ENCODE measurements around the gene ICAM5.

The ICAM5 gene

DNA sequence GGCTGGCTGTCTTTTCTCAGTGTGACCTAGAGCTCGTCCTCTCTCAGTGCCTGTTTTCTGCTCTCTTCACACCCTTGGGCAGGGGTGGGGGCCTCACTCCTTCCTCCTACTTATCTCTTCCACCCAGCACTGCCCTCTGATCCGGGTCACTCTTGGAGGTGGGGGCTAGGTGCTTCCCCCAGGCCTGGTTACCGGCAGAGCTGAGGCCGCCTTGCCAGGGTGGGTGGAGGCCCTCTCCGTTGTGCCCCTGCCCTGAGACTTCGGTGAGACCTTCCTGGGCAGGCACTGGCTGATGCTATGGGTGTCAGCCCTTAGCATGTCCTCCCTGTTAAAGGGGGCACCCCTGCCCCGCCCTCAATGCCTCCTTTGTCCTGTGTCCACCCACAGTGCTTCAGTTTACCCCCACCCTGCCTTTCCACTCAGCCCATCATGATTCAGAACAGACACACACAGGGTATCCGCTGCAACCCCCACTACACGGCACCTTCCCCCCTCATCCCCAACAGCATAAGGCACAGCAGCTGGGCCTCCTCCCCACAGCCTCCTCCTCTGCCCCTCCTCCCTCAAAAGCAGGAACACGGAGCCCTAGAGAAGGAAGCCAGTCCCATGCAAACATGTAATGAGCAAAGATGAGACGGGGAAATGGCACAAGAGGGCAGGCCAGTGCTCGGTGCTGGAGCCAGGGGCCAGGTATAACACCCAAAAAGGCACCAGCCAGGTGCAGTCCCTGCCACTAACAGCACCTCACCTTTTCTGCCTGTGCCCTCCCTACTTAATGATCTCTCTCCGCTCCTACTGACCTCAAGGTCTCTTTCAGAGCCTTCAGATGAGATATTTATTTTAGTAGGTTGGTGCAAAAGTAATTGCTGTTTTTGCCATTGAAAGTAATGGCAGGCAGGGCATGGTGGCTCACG lies 10.1 kb downstream of the ICAM5 start:
- H3K4me3 ChIP-seq (replicated peaks in 1 of 2; ENCODE audit: low read depth in 2 of 2, low read length in 2 of 2): no peak overlapping the region
- TF ChIP-seq, protein P1, sequence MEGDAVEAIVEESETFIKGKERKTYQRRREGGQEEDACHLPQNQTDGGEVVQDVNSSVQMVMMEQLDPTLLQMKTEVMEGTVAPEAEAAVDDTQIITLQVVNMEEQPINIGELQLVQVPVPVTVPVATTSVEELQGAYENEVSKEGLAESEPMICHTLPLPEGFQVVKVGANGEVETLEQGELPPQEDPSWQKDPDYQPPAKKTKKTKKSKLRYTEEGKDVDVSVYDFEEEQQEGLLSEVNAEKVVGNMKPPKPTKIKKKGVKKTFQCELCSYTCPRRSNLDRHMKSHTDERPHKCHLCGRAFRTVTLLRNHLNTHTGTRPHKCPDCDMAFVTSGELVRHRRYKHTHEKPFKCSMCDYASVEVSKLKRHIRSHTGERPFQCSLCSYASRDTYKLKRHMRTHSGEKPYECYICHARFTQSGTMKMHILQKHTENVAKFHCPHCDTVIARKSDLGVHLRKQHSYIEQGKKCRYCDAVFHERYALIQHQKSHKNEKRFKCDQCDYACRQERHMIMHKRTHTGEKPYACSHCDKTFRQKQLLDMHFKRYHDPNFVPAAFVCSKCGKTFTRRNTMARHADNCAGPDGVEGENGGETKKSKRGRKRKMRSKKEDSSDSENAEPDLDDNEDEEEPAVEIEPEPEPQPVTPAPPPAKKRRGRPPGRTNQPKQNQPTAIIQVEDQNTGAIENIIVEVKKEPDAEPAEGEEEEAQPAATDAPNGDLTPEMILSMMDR (IDR thresholded peaks at IDR 0.05; ENCODE audit: low read depth, low read length): no peak
- no peak for DNase-seq (ENCODE audit: low read depth in 2 of 2)

DNA sequence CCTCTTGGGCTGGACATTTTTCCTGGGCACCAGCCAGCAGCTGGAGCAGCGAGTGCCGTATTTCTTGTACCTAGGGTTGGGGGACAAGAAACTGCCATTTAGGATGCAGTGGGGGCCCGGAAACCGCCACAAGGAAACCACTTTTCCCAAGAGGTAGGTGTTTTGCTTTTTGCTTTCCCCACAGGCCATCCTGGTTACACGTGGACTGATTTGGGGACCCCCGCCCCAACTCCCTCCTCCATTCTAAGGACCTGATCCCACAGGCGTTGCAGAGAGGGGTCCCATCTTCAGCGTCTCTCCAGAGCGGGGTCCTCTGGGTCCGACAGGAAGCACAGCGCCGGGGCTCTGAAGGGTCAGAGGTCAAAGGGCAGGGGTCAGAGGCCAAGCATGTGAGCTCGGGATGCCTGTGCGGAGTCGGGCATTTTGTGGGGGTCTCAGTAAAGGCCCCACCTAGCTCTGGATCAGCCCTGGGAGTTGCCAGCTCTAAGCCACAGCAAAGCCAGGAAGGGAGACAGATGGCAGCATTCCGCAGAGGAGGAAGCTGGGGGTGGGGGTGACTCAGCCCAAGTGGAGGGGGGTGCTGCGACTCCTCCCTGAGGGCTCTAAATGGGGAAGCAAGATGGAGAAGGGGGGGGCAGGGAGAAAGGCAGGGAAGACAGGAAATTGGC lies 15.5 kb downstream of the ICAM5 start:
- TF ChIP-seq, protein P1 (IDR thresholded peaks at IDR 0.05; ENCODE audit: low read depth, low read length): no peak
- no peak for DNase-seq (ENCODE audit: low read depth in 2 of 2)
- no peak overlapping the region for H3K4me3 ChIP-seq (replicated peaks in 1 of 2; ENCODE audit: low read depth in 2 of 2, low read length in 2 of 2)

DNA sequence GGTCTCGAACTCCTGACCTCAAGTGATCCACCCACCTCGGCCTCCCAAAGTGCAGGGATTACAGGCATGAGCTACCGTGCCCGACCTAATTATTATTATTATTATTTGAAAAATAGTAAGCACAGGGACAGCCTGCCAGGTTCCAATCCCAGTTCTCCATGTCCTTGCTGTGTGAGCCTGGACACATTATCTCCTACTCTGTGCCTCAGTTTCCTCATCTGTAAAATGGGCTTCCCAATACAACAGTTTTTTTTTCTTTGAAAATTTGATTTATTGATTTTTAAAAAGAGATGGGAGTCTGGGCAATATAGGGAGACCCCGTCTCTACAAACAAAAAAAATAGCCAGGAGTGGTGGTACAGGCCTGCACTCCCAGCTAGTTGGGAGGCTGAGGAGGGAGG lies 16.6 kb downstream of the ICAM5 start:
- TF ChIP-seq, protein P1 (IDR thresholded peaks at IDR 0.05; ENCODE audit: low read depth, low read length): no peak
- H3K4me3 ChIP-seq (replicated peaks in 1 of 2; ENCODE audit: low read depth in 2 of 2, low read length in 2 of 2): no peak overlapping the region
- DNase-seq (ENCODE audit: low read depth in 2 of 2): no peak

DNA sequence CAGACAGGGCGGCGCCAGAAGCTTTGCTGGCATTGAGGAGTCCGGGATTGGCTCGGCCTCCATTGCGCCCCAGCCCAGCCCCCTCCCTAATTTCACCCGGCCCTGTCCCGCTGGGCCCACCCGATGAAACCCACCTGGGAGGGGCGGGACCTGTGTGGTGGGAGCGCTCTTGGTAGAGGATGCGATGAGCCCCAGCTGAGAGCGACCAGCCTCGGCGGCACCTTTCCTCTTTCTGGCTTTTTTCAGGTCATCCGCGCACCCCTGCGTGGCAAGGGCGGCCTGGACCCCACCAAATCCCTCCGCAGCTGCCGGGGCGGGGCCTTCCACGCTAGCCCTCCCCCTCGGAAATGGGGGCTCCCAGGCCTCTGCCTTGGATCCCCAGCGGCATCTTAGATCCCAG lies 19.7 kb downstream of the ICAM5 start, which contains the start of gene ZGLP1:
TSS of gene ZGLP1 (minus strand) at position 393 of the 400 bp plus-strand sequence.
- DNase-seq (ENCODE audit: low read depth in 2 of 2): no peak
- H3K4me3 ChIP-seq (replicated peaks in 1 of 2; ENCODE audit: low read depth in 2 of 2, low read length in 2 of 2): no peak within 1 kb of the TSS
- TF ChIP-seq, protein P1 (IDR thresholded peaks at IDR 0.05; ENCODE audit: low read depth, low read length): no peak

DNA sequence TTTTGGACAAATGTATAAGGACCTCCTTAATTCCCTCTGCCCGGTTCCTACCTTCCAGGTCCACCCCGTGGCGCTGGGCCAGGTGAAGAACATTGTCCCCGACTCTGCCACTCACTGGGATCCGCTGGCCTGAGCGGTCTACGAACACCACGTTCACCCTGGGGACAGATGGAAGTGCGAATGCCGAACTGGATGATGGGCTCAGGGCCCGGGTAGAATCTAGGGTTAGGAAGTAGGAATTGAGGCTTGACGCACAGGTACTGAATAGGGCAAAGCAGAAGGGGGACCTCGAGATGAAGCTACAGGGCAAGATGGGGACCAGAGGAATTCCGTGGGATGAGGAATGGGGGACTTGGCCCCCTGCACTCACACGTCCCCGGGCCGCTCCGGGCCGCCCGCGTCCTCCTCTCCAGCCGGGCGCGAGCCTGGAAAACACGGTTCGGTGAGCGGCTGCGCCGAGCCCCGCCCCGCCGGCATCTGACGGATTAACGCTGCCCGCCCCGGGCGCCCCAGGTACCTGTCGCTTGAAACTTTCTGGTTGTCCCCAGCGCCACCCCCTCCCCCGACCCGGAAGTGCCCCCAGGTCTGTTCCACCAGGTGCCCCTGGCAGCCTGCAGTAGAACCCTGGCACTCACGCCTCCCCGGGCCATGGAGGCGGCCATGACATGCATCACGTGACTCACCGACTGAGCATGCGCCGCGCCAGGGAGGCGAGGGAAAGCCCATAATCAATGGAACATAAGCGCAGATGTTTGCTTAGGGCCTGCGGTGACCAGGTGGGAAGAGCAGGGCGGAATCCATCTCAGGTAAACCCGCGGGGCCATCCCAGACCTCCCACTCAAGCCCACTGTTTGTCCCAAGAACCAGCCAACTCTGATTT lies 25.8 kb downstream of the ICAM5 start, which contains the start of gene FDX2:
TSS of gene FDX2 (minus strand) at position 681 of the 880 bp plus-strand sequence. CDS start at position 662, 19 bp downstream.
- TF ChIP-seq, protein P1 (IDR thresholded peaks at IDR 0.05; ENCODE audit: low read depth, low read length): no peak
- H3K4me3 ChIP-seq (replicated peaks in 1 of 2; ENCODE audit: low read depth in 2 of 2, low read length in 2 of 2): peak within 1 kb of the TSS; percentile 61 to 69
- DNase-seq (ENCODE audit: low read depth in 2 of 2): peak; percentile 81 to 84
